CD8-positive, alpha-beta memory T cell (primary cell): ENCODE measurements around the gene CLDND2. TPM values are rescaled to one million over a fixed set of nuclear protein-coding genes. Genes with fewer than 3 reads are reported as not detected.
A peak's percentile ranks its signal among the peaks of the same experiment; 100 is the strongest.

Experiments used
- CTCF ChIA-PET: fragments of 350-600 bp; sonication (Branson Sonifier 250); formaldehyde crosslinking; loops from one replicate; lab custom pipeline; 2021; ENCODE audit warnings: antibody characterized with exemption; lab: Charles Lee
- POLR2A ChIA-PET: fragments of 350-600 bp; sonication (Branson Sonifier 250); formaldehyde crosslinking; loops from one replicate; lab custom pipeline; 2021; ENCODE audit warnings: antibody characterized with exemption; lab: Charles Lee
- DNase-seq, 5 donors: peaks; one replicate each; pipeline versions ENCODE4 v3.0.0 to v3.0.0-alpha.2; 2020 to 2022; ENCODE audit warnings: mixed read lengths in 1 of 5
- H3K27ac ChIP-seq: one replicate; pipeline ENCODE4 v1.7.0; 2013; ENCODE audit warnings: low read depth, mild to moderate bottlenecking, low read length, moderate library complexity
- H3K27me3 ChIP-seq: 2 replicates; pipeline ENCODE4 v1.7.0; 2013; ENCODE audit warnings: low read length, mild to moderate bottlenecking; ENCODE audit not compliant: insufficient read depth, poor library complexity, severe bottlenecking
- H3K36me3 ChIP-seq: 2 replicates; pipeline ENCODE4 v1.7.0; 2013; ENCODE audit warnings: mild to moderate bottlenecking, low read length, moderate library complexity; ENCODE audit not compliant: insufficient read depth
- H3K4me1 ChIP-seq: 2 replicates; pipeline ENCODE4 v1.7.0; 2013; ENCODE audit warnings: mild to moderate bottlenecking, low read length, moderate library complexity; ENCODE audit not compliant: insufficient read depth
- H3K4me3 ChIP-seq: 2 replicates; pipeline ENCODE4 v1.7.0; 2013; ENCODE audit warnings: mild to moderate bottlenecking, low read length
- H3K9me3 ChIP-seq: 2 replicates; pipeline ENCODE4 v1.7.0; 2013; ENCODE audit warnings: mild to moderate bottlenecking, low read length
- H3K27ac Mint-ChIP-seq, 8 donors: one replicate each; pipeline ENCODE4 v1.8.0; 2020 to 2021; ENCODE audit warnings: mixed read lengths in 8 of 8, mild to moderate bottlenecking in 6 of 8, inconsistent platforms in 3 of 8, moderate library complexity in 3 of 8
- H3K27me3 Mint-ChIP-seq, 2 donors: one replicate each; pipeline ENCODE4 v1.8.0; 2020 to 2021; ENCODE audit warnings: mixed read lengths in 2 of 2, mild to moderate bottlenecking in 1 of 2, moderate library complexity in 1 of 2
- H3K36me3 Mint-ChIP-seq, 3 donors: one replicate each; pipeline ENCODE4 v1.8.0; 2020 to 2021; ENCODE audit warnings: mixed read lengths in 3 of 3, inconsistent platforms in 1 of 3, mild to moderate bottlenecking in 1 of 3
- H3K4me1 Mint-ChIP-seq, 3 donors: one replicate each; pipeline ENCODE4 v1.8.0; 2020 to 2021; ENCODE audit warnings: mixed read lengths in 3 of 3, inconsistent platforms in 1 of 3, mild to moderate bottlenecking in 1 of 3
- H3K4me3 Mint-ChIP-seq, 7 donors: one replicate each; pipeline ENCODE4 v1.8.0; 2020 to 2021; ENCODE audit warnings: mixed read lengths in 7 of 7, mild to moderate bottlenecking in 6 of 7, moderate library complexity in 4 of 7, inconsistent platforms in 2 of 7
- H3K9me3 Mint-ChIP-seq, 5 donors: one replicate each; pipeline ENCODE4 v1.8.0; 2020 to 2022; ENCODE audit warnings: mixed read lengths in 5 of 5, mild to moderate bottlenecking in 3 of 5, moderate library complexity in 2 of 5, inconsistent platforms in 1 of 5
- polyA plus RNA-seq: library from polyadenylated mRNA; unstranded; fragments of 300-500 nt; fragmentation: Illumina TruSeq; gene quantifications from one replicate; pipeline ENCODE4 v1.2.3, GENCODE V29; 2021
- total RNA-seq, 2 experiments: library from RNA; stranded (reverse); gene quantifications; one replicate each; pipeline ENCODE4 v1.2.3, GENCODE V29; 2021

Gene CLDND2
- total and polyA plus RNA-seq, 3 experiments from 2014 or later: 1.5 to 25.0 (median 24.9) TPM

DNA sequence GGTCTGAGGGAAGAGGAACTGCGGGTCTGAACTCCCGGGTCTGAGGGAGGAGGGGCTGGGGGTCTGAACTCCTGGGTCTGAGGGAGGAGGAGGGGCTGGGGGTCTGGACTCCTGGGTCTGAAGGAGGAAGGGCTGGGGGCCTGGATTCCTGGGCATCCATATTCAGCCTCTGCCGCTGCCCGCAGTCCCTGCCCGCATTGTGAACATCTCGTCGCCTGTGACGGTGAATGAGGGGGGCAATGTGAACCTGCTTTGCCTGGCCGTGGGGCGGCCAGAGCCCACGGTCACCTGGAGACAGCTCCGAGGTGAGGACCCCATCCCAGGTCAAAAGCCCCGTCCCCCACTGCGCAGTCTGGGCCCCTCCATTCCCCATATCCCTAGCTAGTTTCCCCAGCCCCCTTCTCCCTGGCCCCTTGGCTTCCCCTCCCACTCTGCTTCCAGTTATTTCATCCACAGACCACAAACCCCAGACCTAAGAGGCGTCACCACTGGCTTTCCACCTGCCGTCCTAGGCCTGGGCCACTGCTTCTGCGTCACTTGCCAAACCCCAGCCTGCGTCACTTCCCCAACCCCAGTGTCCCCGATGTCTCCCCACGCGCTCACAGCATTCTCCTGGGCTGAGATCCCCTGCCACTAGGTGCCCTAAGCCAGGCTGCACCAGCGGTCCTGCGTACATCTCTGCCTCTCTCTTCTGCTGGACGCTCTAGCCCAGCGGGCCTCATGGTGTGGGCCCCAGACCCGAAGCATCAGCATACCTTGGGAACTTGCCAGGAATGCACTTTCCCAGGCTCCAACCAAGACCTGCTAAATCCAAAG, 43.4 kb downstream of the CLDND2 start:
- Mint-ChIP-seq H3K27me3 (peaks cover 40 to 78% of the 10 kb centered on the region in 2 donors), H3K9me3 (peaks cover 0 to 10% (median 0%) of the 10 kb centered on the region in 5 donors)
- CTCF ChIA-PET: no interaction called here

DNA sequence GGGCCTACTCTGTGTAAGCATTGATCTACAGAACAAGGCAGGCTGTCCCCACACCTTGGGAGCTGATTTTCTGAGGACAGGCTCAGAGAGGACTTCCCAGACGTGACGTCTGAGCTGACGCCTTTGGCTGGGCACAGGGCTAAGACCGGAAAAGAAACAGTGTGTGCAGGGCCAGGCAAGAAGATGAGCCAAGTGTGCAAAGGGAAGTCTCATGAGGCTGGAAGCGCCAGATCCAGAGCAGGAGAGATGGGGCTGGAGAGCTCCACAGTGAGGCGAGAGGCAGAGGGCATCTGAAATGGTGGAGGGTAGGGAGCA, 44.7 kb downstream of the CLDND2 start:
- peaks cover 41 to 68% of the 10 kb centered on the region in 2 donors for H3K27me3 Mint-ChIP-seq
- H3K9me3 Mint-ChIP-seq: peaks cover 0 to 7% (median 0%) of the 10 kb centered on the region in 5 donors
- Histone ChIP-seq H3K9me3 (no peaks in the 10 kb centered on the region), H3K27ac (no peak overlapping the region), H3K36me3 (no peaks in the 10 kb centered on the region), H3K4me3 (no peak overlapping the region), H3K27me3 (peaks cover 14% of the 10 kb centered on the region), H3K4me1 (peaks cover 7% of the 10 kb centered on the region)
- H3K4me3 Mint-ChIP-seq: no peak overlapping the region
- H3K4me1 Mint-ChIP-seq: peaks cover 5 to 14% (median 5%) of the 10 kb centered on the region in 3 donors
- H3K36me3 Mint-ChIP-seq: no peaks in the 10 kb centered on the region
- CTCF ChIA-PET: no interaction called here
- H3K27ac Mint-ChIP-seq: peak overlapping the region in 1 of 8 donors; percentile 47
- DNase-seq: no peak
- POLR2A ChIA-PET: no interaction called here

More for the DNA sequence above, 43.4 kb downstream of the CLDND2 start:
- Histone ChIP-seq H3K36me3 (no peaks in the 10 kb centered on the region), H3K4me1 (peaks cover 7% of the 10 kb centered on the region), H3K27me3 (peaks cover 14% of the 10 kb centered on the region), H3K9me3 (no peaks in the 10 kb centered on the region), H3K4me3 (no peak overlapping the region), H3K27ac (no peak overlapping the region)
- peaks cover 5 to 14% (median 5%) of the 10 kb centered on the region in 3 donors for H3K4me1 Mint-ChIP-seq
- peaks cover 0 to 2% (median 0%) of the 10 kb centered on the region in 3 donors for H3K36me3 Mint-ChIP-seq
- H3K27ac Mint-ChIP-seq: peak overlapping the region in 1 of 8 donors; percentile 91
- POLR2A ChIA-PET: no interaction called here
- no peak for DNase-seq
- H3K4me3 Mint-ChIP-seq: peak overlapping the region in 2 of 7 donors; percentile 24 to 27

DNA sequence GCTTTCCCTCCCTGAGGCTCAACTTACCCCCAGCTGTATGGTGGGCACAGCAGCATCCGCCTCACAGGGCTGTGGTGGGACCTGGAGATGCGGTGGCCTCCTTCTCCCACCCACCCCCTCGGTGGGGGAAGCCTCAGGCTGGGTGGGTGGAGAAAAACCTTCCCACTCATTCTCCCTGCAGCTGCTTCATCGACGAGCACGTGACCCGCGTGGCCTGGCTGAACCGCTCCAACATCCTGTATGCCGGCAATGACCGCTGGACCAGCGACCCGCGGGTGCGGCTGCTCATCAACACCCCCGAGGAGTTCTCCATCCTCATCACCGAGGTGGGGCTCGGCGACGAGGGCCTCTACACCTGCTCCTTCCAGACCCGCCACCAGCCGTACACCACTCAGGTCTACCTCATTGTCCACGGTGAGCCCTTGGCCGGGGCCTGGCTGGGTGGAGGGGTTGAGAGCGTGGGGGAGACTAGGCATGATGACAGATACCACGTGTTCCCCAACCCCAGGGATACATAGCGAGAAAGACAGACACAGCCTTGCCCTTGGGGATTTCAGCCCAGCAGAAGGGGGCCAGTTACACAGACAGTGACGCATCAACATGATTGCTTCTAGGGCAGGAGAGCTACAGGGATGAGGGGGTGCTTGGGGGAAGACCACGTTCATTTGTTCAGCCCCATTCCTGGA, 45.2 kb downstream of the CLDND2 start:
- Histone ChIP-seq H3K27me3 (peaks cover 14% of the 10 kb centered on the region), H3K4me3 (no peak overlapping the region), H3K27ac (no peak overlapping the region), H3K4me1 (peaks cover 7% of the 10 kb centered on the region), H3K9me3 (no peaks in the 10 kb centered on the region), H3K36me3 (no peaks in the 10 kb centered on the region)
- ChIA-PET CTCF (no interaction called here), POLR2A (no interaction called here)
- H3K27ac Mint-ChIP-seq: peak overlapping the region in 2 of 8 donors; percentile 47
- peaks cover 0 to 7% (median 0%) of the 10 kb centered on the region in 5 donors for H3K9me3 Mint-ChIP-seq
- H3K4me1 Mint-ChIP-seq: peaks cover 5 to 14% (median 5%) of the 10 kb centered on the region in 3 donors
- no peaks in the 10 kb centered on the region for H3K36me3 Mint-ChIP-seq
- peaks cover 38 to 65% of the 10 kb centered on the region in 2 donors for H3K27me3 Mint-ChIP-seq
- DNase-seq: no peak
- H3K4me3 Mint-ChIP-seq: no peak overlapping the region

DNA sequence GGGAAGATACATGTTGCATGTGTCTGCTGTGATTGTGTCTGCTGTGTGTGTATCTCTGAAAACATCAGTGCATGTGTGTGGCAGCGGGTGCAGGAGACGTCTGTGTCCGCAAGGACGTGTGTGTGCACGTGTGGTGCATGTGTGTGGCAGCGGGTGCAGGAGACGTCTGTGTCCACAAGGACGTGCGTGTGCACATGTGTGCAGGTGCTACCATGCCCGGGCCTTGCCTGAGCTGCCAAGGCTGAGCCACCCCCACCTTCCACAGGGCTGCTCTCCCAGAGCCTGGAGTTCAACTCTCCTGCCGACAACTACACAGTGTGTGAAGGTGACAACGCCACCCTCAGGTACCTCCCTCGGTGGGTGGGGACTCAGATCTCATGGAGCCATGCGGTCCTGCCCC, 47.0 kb downstream of the CLDND2 start:
- no peaks in the 10 kb centered on the region for H3K36me3 Mint-ChIP-seq

DNA sequence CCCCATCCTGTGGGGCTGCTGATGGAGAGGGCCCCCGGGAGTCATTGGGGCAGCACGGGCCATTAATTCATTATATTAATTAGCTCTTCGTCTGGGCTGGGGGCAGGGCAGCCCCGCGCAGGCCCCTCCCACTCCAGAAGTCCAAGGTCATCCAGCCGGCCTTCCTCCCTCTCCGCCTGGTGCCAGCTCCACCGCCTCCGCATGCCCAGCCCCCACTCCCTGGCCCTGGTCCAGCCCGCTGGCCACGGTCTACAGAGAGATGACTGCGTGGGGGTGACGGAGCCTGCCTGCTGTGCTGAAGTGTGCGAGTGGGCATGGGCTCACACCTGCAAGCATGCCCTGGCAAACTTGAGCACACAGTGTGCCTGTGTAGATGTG, 48.5 kb downstream of the CLDND2 start:
- H3K27me3 Mint-ChIP-seq: peaks cover 25 to 47% of the 10 kb centered on the region in 2 donors
- peaks cover 0 to 2% (median 0%) of the 10 kb centered on the region in 3 donors for H3K4me1 Mint-ChIP-seq
- POLR2A ChIA-PET: no interaction called here

More for the DNA sequence above, 47.0 kb downstream of the CLDND2 start:
- Mint-ChIP-seq H3K4me1 (peaks cover 0 to 6% (median 0%) of the 10 kb centered on the region in 3 donors), H3K4me3 (no peak overlapping the region), H3K27me3 (peaks cover 29 to 58% of the 10 kb centered on the region in 2 donors), H3K27ac (no peak overlapping the region), H3K9me3 (peaks cover 0 to 7% (median 0%) of the 10 kb centered on the region in 5 donors)
- Histone ChIP-seq H3K4me3 (no peak overlapping the region), H3K36me3 (no peaks in the 10 kb centered on the region), H3K9me3 (no peaks in the 10 kb centered on the region), H3K4me1 (no peaks in the 10 kb centered on the region), H3K27me3 (peaks cover 4% of the 10 kb centered on the region), H3K27ac (no peak overlapping the region)
- POLR2A ChIA-PET: no interaction called here
- DNase-seq: no peak
- CTCF ChIA-PET: no interaction called here

DNA sequence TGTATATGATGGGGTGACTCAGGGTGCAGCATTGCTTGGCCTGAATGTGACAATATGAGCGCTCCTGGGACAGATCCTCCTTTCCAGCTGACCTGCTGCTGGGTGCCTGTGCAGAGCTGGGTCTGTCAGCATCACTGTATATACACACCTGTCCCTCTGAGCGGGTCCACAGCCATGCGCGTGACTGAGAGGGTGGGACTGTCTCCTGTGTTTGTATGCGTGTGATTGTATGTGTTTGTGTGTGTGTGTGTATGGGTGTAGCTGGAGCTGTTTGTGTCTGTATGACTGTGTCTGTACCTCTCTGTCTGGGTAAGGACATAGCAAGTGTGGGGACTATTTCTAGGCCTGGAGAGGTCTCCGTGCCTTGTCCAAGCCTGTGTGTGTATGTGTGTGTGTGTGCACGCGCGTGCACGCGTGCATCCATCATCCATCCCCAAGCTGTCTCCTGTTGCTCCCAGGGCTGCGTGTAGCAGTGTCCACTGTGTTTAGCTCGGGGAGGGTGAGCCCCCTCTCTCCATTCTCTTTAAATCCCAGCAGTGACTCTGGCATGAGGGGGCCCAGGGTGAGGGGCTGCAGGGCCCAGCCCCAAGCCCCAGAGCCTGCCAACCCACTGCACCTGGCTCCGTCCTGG, 49.0 kb downstream of the CLDND2 start:
- POLR2A ChIA-PET: no interaction called here
- CTCF ChIA-PET: no interaction called here
- no peak for DNase-seq
- Mint-ChIP-seq H3K4me1 (peaks cover 0 to 2% (median 0%) of the 10 kb centered on the region in 3 donors), H3K4me3 (no peak overlapping the region), H3K27me3 (peaks cover 22 to 47% of the 10 kb centered on the region in 2 donors), H3K27ac (no peak overlapping the region), H3K36me3 (peaks cover 0 to 4% (median 0%) of the 10 kb centered on the region in 3 donors), H3K9me3 (peaks cover 0 to 7% (median 2%) of the 10 kb centered on the region in 5 donors)
- H3K36me3 ChIP-seq: no peaks in the 10 kb centered on the region
- H3K9me3 ChIP-seq: no peaks in the 10 kb centered on the region
- no peak overlapping the region for H3K4me3 ChIP-seq
- H3K4me1 ChIP-seq: no peaks in the 10 kb centered on the region
- no peaks in the 10 kb centered on the region for H3K27me3 ChIP-seq
- no peak overlapping the region for H3K27ac ChIP-seq

More for the DNA sequence above, 48.5 kb downstream of the CLDND2 start:
- no peak overlapping the region for H3K4me3 Mint-ChIP-seq
- no peak overlapping the region for H3K27ac Mint-ChIP-seq
- H3K36me3 ChIP-seq: no peaks in the 10 kb centered on the region
- no peak overlapping the region for H3K27ac ChIP-seq
- H3K9me3 ChIP-seq: no peaks in the 10 kb centered on the region
- peaks cover 0 to 3% (median 0%) of the 10 kb centered on the region in 3 donors for H3K36me3 Mint-ChIP-seq
- no peaks in the 10 kb centered on the region for H3K27me3 ChIP-seq
- H3K4me3 ChIP-seq: no peak overlapping the region
- H3K4me1 ChIP-seq: no peaks in the 10 kb centered on the region
- H3K9me3 Mint-ChIP-seq: peaks cover 0 to 7% (median 0%) of the 10 kb centered on the region in 5 donors
- CTCF ChIA-PET: no interaction called here
- no peak for DNase-seq

DNA sequence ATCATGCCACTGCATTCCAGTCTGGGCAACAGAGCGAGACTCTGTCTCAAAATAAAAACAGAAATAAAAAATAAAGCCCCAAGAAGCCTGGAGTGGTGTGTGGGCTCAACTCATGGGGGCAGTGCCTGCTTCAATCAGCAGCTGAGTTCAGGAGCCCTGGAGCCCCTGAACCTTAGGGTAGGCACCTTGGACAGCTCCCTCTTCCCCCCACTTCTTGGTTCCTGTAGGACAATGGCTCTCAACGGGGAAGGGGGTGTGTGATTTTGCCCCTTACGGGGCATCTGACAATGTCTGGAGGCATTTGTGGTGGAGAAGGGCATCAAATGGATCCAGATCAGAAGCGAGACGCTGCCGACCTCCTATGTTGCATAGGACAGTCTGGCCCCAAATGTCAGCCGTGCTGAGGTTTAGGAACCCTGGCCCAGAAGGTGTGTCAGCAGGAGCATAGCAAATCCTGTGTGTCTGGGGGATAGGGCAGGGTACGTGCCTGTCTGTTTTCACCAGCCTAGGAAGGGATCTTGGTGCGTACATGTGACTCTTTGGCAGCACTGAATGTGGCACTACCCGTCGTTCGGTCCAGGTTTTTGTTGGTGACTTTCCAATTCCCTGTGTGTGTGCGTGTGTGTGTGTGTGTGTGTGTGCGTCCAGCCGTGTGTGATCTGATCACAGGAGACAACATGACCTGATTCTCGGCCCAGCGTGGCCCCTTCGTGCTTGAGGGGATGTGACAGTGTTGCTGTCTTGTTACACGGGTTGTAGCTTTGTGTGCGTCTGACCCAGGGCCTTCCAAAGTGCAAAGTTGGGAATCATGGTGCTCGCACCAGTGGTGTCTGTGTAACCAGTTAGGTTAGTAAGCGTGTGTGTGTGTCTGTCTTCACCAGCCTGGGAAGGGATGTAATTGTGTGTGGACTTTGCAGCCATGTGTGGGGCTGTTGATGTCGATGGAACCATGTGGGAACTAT, 49.8 kb downstream of the CLDND2 start:
- H3K4me1 Mint-ChIP-seq: peaks cover 0 to 2% (median 0%) of the 10 kb centered on the region in 3 donors
- no peak for DNase-seq
- H3K4me1 ChIP-seq: no peaks in the 10 kb centered on the region
- H3K36me3 ChIP-seq: no peaks in the 10 kb centered on the region
- ChIA-PET POLR2A (no interaction called here), CTCF (no interaction called here)
- H3K27ac ChIP-seq: no peak overlapping the region
- H3K9me3 Mint-ChIP-seq: peaks cover 0 to 7% (median 2%) of the 10 kb centered on the region in 5 donors
- peaks cover 0 to 4% (median 0%) of the 10 kb centered on the region in 3 donors for H3K36me3 Mint-ChIP-seq
- H3K4me3 Mint-ChIP-seq: no peak overlapping the region
- H3K4me3 ChIP-seq: no peak overlapping the region
- H3K27ac Mint-ChIP-seq: peak overlapping the region in 1 of 8 donors; percentile 43
- no peaks in the 10 kb centered on the region for H3K9me3 ChIP-seq
- peaks cover 21 to 43% of the 10 kb centered on the region in 2 donors for H3K27me3 Mint-ChIP-seq
- no peaks in the 10 kb centered on the region for H3K27me3 ChIP-seq
